HG03442 (cell line): ENCODE measurements around the gene FBXO44.

Experiments
- ATAC-seq: cut with Tn5 transposase; IDR thresholded peaks from one replicate; pipeline ENCODE4 v1.9.1; 2021; ENCODE audit warnings: mild to moderate bottlenecking, moderate library complexity; ENCODE audit not compliant: unreplicated experiment

Gene FBXO44

GRCh38 chr1:11705596-11705995 lies 50.9 kb downstream of the FBXO44 start:
- ATAC-seq = no peak

GRCh38 chr1:11706292-11706691 lies 51.6 kb downstream of the FBXO44 start:
- no peak for ATAC-seq

- ATAC-seq = no peak
These were observed 53.1 kb downstream of the FBXO44 start for GRCh38 chr1:11707621-11708276.

- ATAC-seq = no peak
These were observed 54.1 kb downstream of the FBXO44 start for GRCh38 chr1:11708554-11709350.

- ATAC-seq = no peak
These were observed 56.8 kb downstream of the FBXO44 start for GRCh38 chr1:11711490-11711889.

- no peak for ATAC-seq
These were observed 57.6 kb downstream of the FBXO44 start for GRCh38 chr1:11712285-11712684.
